ENCODE measurements around the gene SMARCA4. TPM values are rescaled to one million over a fixed set of nuclear protein-coding genes. Genes with fewer than 3 reads are reported as not detected.

Gene SMARCA4
- total RNA-seq, 2 experiments from 2014 or later, result 409 to 554 TPM

GRCh38 chr19:11066326-11066725, 105.5 kb downstream of the SMARCA4 start:
- no peak overlapping the region for H2AFZ ChIP-seq (ENCODE audit: low read length)
- H3K4me1 ChIP-seq (ENCODE audit: insufficient read depth, low read length, poor library complexity, severe bottlenecking), result no peaks in the 10 kb centered on the region
- ChIA-PET POLR2A (no interaction called here), CTCF (ENCODE audit: unreplicated experiment) (no interaction called here)
- no peak overlapping the region for H3K27ac ChIP-seq (ENCODE audit: low read depth, low read length, poor library complexity, severe bottlenecking)
- H3K4me2 ChIP-seq (ENCODE audit: low read length), result no peak overlapping the region
- no peaks in the 10 kb centered on the region for H4K20me1 ChIP-seq (ENCODE audit: insufficient read depth, low read length)
- intact Hi-C loops (cut with micrococcal nuclease; ENCODE audit: unreplicated experiment), result no loop called here
- TF ChIP-seq EZH2phosphoT487 (IDR thresholded peaks at IDR 0.05; ENCODE audit: borderline replicate concordance, low read depth, low read length), result no peak
- TF ChIP-seq CTCF (conservative IDR thresholded peaks at IDR 0.05; ENCODE audit: low read length), result no peak
- no peaks in the 10 kb centered on the region for H3K9me2 ChIP-seq (ENCODE audit: insufficient read depth, low read length)
- no peak overlapping the region for H3K4me3 ChIP-seq (ENCODE audit: low read depth, low read length, poor library complexity, severe bottlenecking)
- no peaks in the 10 kb centered on the region for H3K79me2 ChIP-seq (ENCODE audit: insufficient read depth, low read depth, low read length)
- H3K9me3 ChIP-seq (ENCODE audit: low read length), result no peaks in the 10 kb centered on the region
- H3K36me3 ChIP-seq (ENCODE audit: insufficient read depth, low read length), result peaks cover 66% of the 10 kb centered on the region
- no peak for DNase-seq (ENCODE audit: low spot score)
- BruUV-seq (replicated peaks), result no TSS peak

- Histone ChIP-seq H3K4me1 (ENCODE audit: insufficient read depth, low read length, poor library complexity, severe bottlenecking) (no peaks in the 10 kb centered on the region), H3K27ac (ENCODE audit: low read depth, low read length, poor library complexity, severe bottlenecking) (no peak overlapping the region), H3K9me2 (ENCODE audit: insufficient read depth, low read length) (no peaks in the 10 kb centered on the region), H3K4me3 (ENCODE audit: low read depth, low read length, poor library complexity, severe bottlenecking) (no peak overlapping the region), H3K79me2 (ENCODE audit: insufficient read depth, low read depth, low read length) (no peaks in the 10 kb centered on the region), H4K20me1 (ENCODE audit: insufficient read depth, low read length) (no peaks in the 10 kb centered on the region), H3K36me3 (ENCODE audit: insufficient read depth, low read length) (peaks cover 54% of the 10 kb centered on the region), H2AFZ (ENCODE audit: low read length) (no peak overlapping the region), H3K9me3 (ENCODE audit: low read length) (no peaks in the 10 kb centered on the region), H3K4me2 (ENCODE audit: low read length) (no peak overlapping the region)
- intact Hi-C loops (cut with micrococcal nuclease; ENCODE audit: unreplicated experiment), result no loop called here
- BruUV-seq (replicated peaks), result no TSS peak
- ChIA-PET POLR2A (no interaction called here), CTCF (ENCODE audit: unreplicated experiment) (no interaction called here)
- no peak for TF ChIP-seq CTCF (conservative IDR thresholded peaks at IDR 0.05; ENCODE audit: low read length)
- TF ChIP-seq EZH2phosphoT487 (IDR thresholded peaks at IDR 0.05; ENCODE audit: borderline replicate concordance, low read depth, low read length), result no peak
- no peak for DNase-seq (ENCODE audit: low spot score)
These were observed 106.7 kb downstream of the SMARCA4 start for GRCh38 chr19:11067356-11068113.

- no peak overlapping the region for H3K27ac ChIP-seq (ENCODE audit: low read depth, low read length, poor library complexity, severe bottlenecking)
- intact Hi-C loops (cut with micrococcal nuclease; ENCODE audit: unreplicated experiment), result no loop called here
- H3K9me3 ChIP-seq (ENCODE audit: low read length), result no peaks in the 10 kb centered on the region
- H3K4me1 ChIP-seq (ENCODE audit: insufficient read depth, low read length, poor library complexity, severe bottlenecking), result peaks cover 9% of the 10 kb centered on the region
- H3K79me2 ChIP-seq (ENCODE audit: insufficient read depth, low read depth, low read length), result no peaks in the 10 kb centered on the region
- no peak overlapping the region for H3K4me2 ChIP-seq (ENCODE audit: low read length)
- H3K36me3 ChIP-seq (ENCODE audit: insufficient read depth, low read length), result peaks cover 36% of the 10 kb centered on the region
- H2AFZ ChIP-seq (ENCODE audit: low read length), result no peak overlapping the region
- H3K9me2 ChIP-seq (ENCODE audit: insufficient read depth, low read length), result no peaks in the 10 kb centered on the region
- no peak for DNase-seq (ENCODE audit: low spot score)
- no peaks in the 10 kb centered on the region for H4K20me1 ChIP-seq (ENCODE audit: insufficient read depth, low read length)
- H3K4me3 ChIP-seq (ENCODE audit: low read depth, low read length, poor library complexity, severe bottlenecking), result no peak overlapping the region
- CTCF ChIA-PET (ENCODE audit: unreplicated experiment), result no interaction called here
- no peak for TF ChIP-seq CTCF (conservative IDR thresholded peaks at IDR 0.05; ENCODE audit: low read length)
- TF ChIP-seq EZH2phosphoT487 (IDR thresholded peaks at IDR 0.05; ENCODE audit: borderline replicate concordance, low read depth, low read length), result no peak
- POLR2A ChIA-PET, result no interaction called here
- BruUV-seq (replicated peaks), result no TSS peak
These were observed 108.7 kb downstream of the SMARCA4 start for GRCh38 chr19:11069561-11069960.
